Stimulated activated CD4-positive, alpha-beta T cell treated with anti-CD3 and anti-CD28 coated beads, Interleukin-15, amount 100 ng/mL, for 24 hours (primary cell): ENCODE measurements around the gene MYO16.
A peak's percentile ranks its signal among the peaks of the same experiment; 100 is the strongest.

Experiments used
- DNase-seq: peaks from one replicate; pipeline ENCODE4 v3.0.0-alpha.2; 2020

MYO16 gene

DNA sequence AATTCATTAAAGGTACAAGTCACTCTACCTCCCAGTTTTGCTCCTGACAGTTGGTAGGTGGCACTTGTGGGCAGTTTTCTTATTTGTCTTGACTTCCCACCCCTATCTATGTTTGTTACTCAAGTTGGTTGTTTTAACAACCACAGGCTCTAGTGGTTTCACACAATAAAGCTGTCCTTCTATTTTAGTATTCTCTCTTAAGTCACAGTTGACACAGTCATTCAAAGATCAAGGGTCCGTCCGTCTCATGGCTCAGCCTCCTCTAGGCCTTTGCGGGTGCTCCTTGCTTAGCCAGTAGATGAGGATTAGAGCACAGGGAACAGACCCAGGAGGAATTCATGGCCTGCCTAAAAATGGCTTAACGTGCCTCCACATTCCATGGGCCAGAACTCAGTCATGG, 583.2 kb downstream of the MYO16 start:
- DNase-seq, result no peak

GRCh38 chr13:109213714-109214113, 584.3 kb downstream of the MYO16 start:
- DNase-seq, result no peak

- no peak for DNase-seq
Measured at GRCh38 chr13:109214393-109214792, 585.0 kb downstream of the MYO16 start.

DNA sequence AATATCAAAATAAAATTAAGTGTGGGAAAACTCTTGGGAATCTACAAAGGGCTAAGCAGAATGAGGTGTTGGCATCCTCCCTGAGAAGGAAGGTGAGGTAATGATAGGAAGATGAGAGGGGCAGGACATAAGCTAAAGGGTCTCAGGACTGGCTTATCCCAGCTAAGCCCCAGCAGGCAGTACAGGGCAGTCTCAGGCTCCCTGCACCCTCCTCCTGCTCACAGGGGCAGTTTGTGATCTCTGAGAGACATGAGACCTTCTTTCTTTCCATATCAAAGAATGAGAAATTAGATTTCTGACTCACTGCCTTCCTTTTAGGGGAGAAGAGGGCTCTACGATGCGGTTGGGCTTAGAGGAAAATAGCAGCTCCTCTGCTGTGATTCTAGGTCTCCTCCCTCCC, 586.0 kb downstream of the MYO16 start:
- DNase-seq, result no peak

DNA sequence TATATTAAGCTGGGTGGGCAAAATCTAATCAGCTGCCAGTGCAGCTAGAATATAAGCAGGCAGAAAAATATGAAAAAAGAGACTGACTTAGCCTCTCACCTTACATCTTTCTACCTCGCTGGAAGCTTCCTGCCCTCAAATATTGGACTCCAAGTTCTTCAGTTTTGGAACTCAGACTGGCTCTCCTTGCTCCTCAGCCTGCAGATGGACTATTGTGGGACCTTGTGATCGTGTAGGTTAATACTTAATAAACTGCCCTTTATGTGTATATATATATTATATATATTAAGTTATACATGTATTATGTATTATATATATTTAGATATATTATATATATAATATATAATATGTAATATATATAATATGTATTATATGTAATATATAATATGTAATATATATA, 588.1 kb downstream of the MYO16 start:
- peak; percentile 6 for DNase-seq

GRCh38 chr13:109220631-109221030, 591.2 kb downstream of the MYO16 start:
- no peak for DNase-seq

GRCh38 chr13:109224033-109224432, 594.6 kb downstream of the MYO16 start:
- DNase-seq, result no peak

GRCh38 chr13:109226631-109227030, 597.2 kb downstream of the MYO16 start:
- no peak for DNase-seq

DNA sequence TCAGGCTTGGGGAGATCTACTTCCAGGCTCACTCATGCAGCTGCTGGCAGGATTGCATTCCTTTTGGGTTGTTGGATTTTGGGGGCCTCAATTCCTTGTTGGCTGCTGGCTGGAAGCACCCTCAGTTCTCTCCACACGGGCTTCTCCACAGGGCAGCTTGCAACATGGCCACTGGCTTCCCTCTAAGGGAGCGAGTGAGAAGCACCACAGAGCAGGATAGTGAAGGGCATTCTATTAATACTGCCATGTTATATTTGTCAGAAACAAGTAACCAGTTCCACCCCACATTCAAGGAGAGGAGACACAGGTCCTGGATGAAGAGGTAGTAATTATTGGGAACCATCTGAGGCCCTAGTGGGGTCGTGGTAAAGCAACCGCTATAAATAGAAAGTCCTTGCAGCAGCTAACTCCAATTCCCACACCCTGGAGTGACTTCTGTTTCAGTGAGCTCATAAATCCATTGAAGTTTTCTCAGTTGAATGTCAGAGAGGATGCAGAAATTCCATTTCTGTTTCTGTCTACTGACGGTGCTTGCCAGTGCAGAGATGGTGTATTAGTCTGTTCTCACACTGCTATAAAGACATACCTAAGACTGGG, 598.0 kb downstream of the MYO16 start:
- no peak for DNase-seq

DNA sequence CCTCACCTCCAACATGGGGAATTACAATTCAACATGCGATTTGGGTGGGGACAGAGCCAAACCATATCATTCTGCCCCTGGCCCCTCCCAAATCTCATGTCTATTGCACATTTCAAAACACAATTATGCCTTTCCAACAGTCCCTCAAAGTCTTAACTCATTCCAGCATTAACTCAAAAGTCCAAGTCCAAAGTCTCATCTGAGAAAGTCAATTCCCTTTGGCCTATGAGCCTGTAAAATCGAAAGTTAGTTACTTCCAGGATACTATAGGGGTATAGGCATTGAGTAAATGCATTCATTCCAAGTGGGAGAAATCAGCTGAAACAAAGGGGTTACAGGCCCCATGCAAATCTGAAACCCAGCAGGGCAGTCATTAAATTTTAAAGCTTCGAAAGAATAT, 598.8 kb downstream of the MYO16 start:
- no peak for DNase-seq

GRCh38 chr13:109231888-109232287, 602.5 kb downstream of the MYO16 start:
- no peak for DNase-seq

- DNase-seq, result no peak
Measured at GRCh38 chr13:109233293-109233692, 603.9 kb downstream of the MYO16 start.

- DNase-seq, result no peak
Measured at GRCh38 chr13:109235901-109236300, 606.5 kb downstream of the MYO16 start.

DNA sequence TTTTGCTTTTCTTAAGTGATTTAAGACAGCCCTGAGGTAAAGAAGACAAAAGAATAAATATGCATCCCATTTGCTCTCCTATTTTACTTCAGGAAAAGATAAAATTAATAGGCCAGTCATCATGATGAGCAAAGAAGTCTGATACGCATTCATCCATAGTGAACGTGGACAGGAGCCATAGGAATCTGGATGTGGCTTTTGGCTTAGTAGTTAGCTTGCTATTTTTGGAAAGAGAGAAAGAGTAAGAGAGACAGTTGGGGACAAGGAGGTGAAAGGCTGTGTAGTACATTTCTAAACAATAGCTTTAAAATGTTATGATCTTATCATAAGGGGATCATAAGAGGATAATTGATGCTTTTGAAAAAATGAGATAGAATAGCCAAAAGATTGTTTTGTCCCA, 611.7 kb downstream of the MYO16 start:
- DNase-seq, result no peak

- DNase-seq, result no peak
Measured at GRCh38 chr13:109243311-109243951, 614.0 kb downstream of the MYO16 start.

DNA sequence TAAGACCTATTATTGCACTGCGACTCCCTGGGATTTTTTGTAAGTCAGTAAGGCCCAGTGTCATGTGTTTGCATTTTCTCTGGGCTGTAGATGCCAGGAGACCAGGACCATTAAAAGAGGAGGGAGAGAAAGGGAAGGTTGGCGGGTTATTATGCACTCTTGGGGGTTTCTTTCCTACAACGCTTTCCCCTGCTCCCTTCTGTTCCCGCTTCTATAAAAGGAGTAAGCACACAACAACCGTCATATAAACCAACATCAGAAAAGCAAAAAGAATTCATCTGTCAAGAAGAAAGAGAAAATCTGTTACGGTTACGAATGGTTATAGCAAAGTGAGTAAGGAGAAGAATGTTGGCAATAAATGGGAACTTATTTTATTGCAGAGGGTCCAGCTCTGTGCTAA, 615.2 kb downstream of the MYO16 start:
- DNase-seq, result no peak

DNA sequence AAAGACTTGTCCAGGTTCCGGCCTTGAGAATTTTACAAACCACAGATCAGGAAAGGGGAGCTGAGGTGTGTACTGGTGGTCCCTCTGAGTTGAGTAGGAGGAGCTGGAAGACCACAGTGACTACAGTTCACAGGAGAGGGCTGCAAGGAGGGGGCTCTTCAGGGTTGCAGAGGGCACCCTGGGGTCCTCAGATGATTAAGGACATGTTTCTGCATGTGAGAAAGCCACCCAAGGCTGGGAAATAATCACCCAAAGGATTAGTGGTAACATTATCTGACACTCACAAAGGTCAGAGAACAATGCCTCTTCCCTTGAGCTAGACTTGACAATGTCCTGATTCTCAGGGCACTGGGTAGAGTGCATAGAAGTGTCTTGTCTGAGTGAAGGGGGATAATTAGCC, 616.6 kb downstream of the MYO16 start:
- DNase-seq, result no peak

- DNase-seq, result no peak
Measured at GRCh38 chr13:109249780-109250528, 620.5 kb downstream of the MYO16 start.

- DNase-seq, result no peak
Measured at GRCh38 chr13:109251956-109252355, 622.5 kb downstream of the MYO16 start.

GRCh38 chr13:109253316-109253715, 623.9 kb downstream of the MYO16 start:
- no peak for DNase-seq

DNA sequence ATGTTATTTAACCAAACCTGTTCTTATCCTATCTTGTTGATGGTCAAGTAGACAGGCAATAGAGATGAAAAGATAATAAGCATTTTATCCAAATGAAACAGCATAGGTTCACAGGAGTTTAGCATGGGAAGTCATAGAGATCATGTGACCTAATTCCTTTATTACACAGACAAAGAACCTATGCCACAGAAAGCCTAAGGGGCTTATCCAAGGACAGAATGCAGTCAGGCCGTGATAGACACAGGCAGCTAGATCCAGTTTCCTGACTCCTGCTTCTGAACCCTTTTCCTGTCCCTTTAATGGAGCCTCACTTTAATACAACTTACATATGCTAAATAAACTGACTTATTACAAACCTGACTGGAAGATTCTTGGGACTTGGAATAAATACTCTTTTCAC, 624.9 kb downstream of the MYO16 start:
- DNase-seq, result no peak

DNA sequence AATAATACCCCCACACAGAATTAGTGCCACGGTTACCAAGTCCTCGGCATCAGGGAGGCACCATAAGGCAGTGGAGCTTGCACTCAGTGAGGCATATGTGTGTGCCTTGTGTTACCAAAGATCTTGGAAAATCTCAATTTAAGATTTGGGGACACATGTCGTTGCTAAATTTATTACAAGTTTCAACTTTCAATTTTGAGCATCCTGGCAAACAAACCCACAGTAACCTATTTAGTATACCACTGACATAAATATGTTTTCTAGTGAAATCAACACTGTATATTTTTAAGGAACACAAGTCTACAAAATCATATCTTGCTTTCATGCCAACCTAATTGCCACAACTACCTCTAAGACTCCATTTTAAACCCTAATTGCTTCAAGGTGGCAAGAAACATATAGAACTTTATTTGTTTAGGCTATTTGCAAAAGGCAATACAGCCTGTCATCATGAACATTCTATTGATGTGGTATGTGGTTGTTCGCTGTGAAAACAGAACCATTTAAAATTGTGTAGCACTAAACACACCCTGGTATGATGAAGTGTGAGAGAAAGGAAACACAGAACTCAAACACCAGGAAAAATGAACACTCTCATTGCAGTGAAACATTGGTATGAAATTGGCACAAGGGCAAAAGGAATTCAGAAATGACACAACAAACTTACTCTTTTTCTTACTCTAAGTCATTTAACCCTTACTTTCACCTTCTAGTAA, 625.9 kb downstream of the MYO16 start:
- DNase-seq, result no peak

- no peak for DNase-seq
Measured at GRCh38 chr13:109256866-109257760, 627.7 kb downstream of the MYO16 start.
